ENCODE measurements around the gene PTAFR.

PTAFR gene

DNA sequence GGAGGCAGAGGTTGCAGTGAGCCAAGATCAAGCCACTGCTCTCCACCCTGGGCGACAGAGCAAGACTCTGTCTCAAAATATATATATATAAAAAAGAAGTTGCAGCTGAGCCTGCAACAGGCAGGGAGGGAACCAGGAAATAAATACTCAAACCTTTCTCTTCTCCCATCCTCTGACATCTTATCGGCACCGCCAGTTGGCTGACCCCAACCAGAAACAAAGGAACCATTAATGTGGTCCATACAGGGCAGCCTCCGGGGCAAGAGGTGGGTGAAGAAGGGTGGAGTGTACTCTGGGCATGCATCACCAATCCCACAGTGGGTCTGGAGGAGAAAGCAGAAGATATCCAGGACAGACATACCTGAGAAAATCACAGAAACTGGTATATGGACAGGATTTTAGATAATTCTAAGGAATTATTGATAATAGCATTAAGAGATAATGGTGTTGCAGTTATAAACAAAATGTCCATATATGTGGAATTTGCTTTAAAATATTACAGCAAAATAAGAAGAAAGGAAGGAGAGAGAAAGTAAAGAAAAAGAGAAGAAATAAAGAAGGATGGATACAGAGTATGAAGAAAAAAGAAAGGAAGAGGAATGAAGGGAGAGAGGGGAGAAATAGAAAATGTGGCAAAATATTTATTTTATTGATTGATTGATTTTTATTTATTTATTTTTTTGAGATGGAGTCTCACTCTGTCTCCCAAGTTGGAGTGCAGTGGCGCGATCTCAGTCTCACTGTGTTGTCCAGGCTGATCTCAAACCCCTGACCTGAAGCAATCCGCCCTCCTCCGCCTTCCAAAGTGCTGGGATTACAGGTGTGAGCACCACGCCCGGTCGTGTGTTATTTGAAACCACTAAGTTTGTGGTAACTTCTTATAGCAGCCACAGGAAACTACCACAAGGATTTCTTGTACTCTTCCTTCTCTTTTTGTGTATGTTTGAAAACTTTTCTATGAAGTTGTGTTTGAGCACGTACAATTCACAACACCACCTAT is 4.1 kb upstream of the PTAFR start:
- H3K4me3 ChIP-seq (ENCODE audit: low read depth, low read length) = no peak overlapping the region
- DNase-seq (ENCODE audit: low read depth) = no peak

DNA sequence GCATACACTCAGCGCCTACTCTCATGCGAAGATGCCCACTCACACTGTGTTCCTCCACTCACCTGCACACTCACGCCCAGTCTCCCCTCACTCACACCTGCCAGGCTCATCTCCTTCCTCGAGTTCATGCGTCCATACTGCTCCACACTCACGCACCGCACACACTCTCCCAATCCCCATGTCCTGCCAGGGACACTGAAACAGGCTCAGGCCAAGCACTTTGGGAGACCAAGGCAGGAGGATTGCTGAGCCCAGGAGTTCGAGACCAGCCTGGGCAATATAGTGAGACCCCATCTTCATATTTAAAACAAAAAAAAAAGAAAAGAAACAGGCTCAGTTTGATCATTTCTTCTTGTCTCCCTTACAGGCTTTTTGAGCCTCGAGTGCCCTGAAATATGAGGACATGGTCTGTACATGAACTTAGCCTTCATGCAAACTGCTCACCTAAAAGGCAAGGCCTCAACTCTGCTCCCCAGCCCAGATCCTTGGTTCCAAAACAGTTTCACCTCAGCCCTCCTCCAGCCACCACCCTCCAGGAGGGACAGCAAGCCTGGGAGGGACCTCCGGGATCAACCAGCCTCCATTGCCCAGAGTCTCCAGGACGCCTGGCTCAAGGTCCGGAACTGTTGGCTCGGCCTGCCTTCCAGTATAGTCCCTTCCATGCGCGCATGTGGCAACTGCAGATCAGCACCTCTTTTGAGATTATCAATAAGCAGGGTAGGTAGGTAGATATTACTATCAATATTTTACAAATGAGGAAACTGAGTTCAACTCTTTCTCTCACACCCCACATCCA is 2.4 kb upstream of the PTAFR start:
- no peak for DNase-seq (ENCODE audit: low read depth)
- H3K4me3 ChIP-seq (ENCODE audit: low read depth, low read length) = no peak overlapping the region

DNA sequence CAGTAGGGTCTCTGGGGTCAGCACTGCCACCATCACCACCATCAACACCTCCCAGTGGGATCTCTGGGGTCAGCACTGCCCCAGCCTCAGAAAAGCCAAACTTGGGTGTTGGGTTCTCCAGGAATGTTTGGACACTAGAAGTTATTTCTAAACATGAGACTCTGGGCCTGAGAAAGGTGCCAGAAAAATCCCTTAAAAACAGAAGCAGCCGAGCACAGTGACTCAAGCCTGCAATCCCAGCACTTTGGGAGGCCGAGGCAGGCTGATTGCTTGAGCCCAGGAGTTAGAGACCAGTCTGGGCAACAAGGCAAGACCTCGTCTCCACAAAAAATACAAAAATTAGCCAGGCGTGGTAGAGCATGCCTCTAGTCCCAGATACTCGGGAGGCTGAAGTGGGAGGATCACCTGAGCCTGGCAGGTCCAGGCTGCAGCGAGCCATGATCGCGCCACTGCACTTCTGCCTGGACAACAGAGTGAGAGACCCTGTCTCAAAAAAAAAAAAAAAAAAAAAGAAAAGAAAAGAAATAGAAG is 470 bp downstream of the PTAFR start:
- no peak overlapping the region for H3K4me3 ChIP-seq (ENCODE audit: low read depth, low read length)
- DNase-seq (ENCODE audit: low read depth) = no peak

- no peak overlapping the region for H3K4me3 ChIP-seq (ENCODE audit: low read depth, low read length)
- DNase-seq (ENCODE audit: low read depth) = no peak
Measured at GRCh38 chr1:28173980-28174297, 2.6 kb downstream of the PTAFR start.

- no peak overlapping the region for H3K4me3 ChIP-seq (ENCODE audit: low read depth, low read length)
- no peak for DNase-seq (ENCODE audit: low read depth)
Measured at GRCh38 chr1:28173151-28173979, 3.1 kb downstream of the PTAFR start.

- no peak overlapping the region for H3K4me3 ChIP-seq (ENCODE audit: low read depth, low read length)
- DNase-seq (ENCODE audit: low read depth) = no peak
Measured at GRCh38 chr1:28172713-28173150, 3.8 kb downstream of the PTAFR start.

DNA sequence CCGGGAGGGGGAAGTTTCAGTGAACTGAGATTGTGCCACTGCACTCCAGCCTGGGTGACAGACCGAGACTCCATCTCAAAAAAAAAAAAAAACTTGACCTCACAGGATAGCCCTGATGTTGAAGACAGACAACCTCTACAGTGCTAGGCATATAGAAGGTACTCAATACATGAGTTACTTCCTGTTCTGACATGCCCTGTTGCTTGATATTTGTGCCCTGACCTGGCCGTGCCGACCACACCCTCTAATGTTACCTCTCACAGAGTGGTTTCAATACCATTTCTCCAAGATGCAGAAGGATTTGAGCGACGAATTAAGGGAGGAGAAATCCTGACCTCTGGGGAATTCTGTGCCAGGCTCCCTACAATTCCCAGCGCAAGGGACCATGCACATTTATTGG is 5.2 kb downstream of the PTAFR start:
- no peak for DNase-seq (ENCODE audit: low read depth)
- H3K4me3 ChIP-seq (ENCODE audit: low read depth, low read length) = no peak overlapping the region

- H3K4me3 ChIP-seq (ENCODE audit: low read depth, low read length) = no peak overlapping the region
- DNase-seq (ENCODE audit: low read depth) = no peak
Measured at GRCh38 chr1:28170001-28170596, 6.4 kb downstream of the PTAFR start.

GRCh38 chr1:28163496-28164161 is 12.9 kb downstream of the PTAFR start:
- no peak overlapping the region for H3K4me3 ChIP-seq (ENCODE audit: low read depth, low read length)
- DNase-seq (ENCODE audit: low read depth) = no peak

GRCh38 chr1:28162151-28162550 is 14.3 kb downstream of the PTAFR start:
- no peak overlapping the region for H3K4me3 ChIP-seq (ENCODE audit: low read depth, low read length)
- no peak for DNase-seq (ENCODE audit: low read depth)

GRCh38 chr1:28161751-28162150 is 14.7 kb downstream of the PTAFR start:
- no peak for DNase-seq (ENCODE audit: low read depth)
- no peak overlapping the region for H3K4me3 ChIP-seq (ENCODE audit: low read depth, low read length)

- DNase-seq (ENCODE audit: low read depth) = peak; percentile 49
- H3K4me3 ChIP-seq (ENCODE audit: low read depth, low read length) = no peak overlapping the region
Measured at GRCh38 chr1:28160782-28161266, 15.7 kb downstream of the PTAFR start.

DNA sequence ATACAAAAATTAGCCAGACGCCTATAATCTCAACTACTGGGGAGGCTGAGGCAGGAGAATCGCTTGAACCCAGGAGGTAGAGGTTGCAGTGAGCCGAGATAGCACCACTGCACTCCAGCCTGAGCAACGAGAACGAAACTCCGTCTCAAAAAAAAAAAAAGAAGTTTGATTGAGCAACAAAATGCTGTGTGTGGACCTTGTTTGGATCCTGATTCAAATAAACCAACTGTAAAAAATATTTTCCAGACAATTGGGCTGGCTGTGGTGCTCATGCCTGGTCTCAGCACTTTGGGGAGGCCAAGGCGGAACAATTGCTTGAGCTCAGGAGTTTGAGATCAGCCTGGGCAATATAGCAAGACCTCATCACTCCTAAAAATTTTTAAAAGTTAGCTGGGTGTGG is 16.8 kb downstream of the PTAFR start:
- no peak for DNase-seq (ENCODE audit: low read depth)
- H3K4me3 ChIP-seq (ENCODE audit: low read depth, low read length) = no peak overlapping the region

DNA sequence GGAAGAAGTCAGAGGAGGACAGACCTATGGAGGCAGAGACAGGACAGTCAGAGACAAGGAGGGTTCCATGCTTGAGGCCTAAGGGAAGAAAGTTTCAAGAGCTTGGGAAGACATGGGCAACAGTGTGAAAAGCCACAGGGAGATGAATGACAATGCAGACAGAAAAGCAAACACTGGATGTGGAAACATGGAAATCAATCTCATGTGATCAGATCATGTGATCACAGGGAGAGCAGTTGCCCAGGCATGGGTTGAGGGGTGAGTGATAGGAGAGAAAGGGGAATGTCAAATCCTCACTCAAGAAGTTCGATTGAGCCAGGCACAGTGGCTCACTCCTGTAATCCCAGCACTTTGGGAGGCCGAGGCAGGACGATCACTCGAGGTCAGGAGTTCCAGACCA is 17.2 kb downstream of the PTAFR start:
- no peak overlapping the region for H3K4me3 ChIP-seq (ENCODE audit: low read depth, low read length)
- no peak for DNase-seq (ENCODE audit: low read depth)

DNA sequence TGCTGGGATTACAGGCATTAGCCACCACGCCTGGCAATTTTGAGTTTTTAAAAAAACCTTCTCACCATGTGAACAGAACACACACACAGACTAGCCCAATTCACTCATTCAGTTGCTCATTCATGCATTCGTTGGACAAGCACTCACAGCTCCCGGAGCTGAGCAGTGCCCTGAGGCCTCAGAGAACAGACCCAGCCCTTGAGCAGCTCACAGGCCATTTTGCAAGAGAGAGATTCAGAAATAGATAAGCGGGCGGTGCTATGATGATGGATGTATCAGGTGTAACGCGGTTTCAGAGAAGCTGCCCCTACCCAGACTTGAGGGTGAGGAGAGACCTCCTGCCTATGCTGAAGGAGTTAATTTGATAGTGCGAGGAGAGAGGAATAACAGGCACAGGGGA is 18.6 kb downstream of the PTAFR start:
- no peak for DNase-seq (ENCODE audit: low read depth)
- no peak overlapping the region for H3K4me3 ChIP-seq (ENCODE audit: low read depth, low read length)

DNA sequence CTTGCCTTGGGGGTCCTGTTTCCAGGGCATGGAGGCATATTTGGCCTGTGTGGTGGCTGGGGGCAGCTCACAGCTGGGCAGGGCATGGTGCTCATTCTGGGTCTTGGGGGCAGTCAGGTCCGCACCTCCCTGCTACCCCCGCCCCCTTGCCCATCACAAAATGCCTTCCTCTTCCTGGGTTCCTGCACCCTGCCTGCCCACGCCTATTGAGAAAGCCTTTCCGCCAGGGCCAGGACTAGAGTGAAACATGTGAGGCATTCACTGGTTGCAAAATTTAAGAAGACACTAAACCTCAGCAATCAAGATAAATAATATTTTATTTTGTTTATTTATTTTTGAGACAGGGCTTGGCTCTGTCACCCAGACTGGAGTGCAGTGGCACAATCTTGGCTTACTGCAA is 19.7 kb downstream of the PTAFR start:
- no peak for DNase-seq (ENCODE audit: low read depth)
- H3K4me3 ChIP-seq (ENCODE audit: low read depth, low read length) = no peak overlapping the region

- no peak overlapping the region for H3K4me3 ChIP-seq (ENCODE audit: low read depth, low read length)
- DNase-seq (ENCODE audit: low read depth) = no peak
Measured at GRCh38 chr1:28155628-28156027, 20.9 kb downstream of the PTAFR start.

DNA sequence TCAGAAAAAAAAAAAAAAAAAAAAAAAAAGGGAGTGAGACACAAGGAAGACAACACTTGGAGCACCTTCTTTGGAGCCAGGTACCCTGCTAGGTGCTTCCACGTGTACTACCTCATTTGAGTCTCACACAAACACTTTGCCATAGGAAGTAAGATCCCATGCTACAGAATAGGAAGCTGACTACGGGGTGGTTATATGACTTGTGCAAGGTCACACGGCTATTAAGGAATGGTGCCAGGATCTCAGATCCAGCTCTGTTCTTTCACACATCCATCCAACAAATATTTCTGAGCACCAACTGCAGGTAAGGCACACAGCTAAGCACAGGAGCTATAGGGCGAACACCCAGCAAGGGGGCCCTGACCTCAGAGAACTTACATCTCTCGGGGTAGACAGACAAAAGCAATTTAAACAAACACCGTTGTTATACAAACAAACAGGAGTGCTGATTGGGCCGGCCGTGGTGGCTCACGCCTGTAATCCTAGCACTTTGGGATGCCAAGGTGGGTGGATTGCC is 22.4 kb downstream of the PTAFR start:
- no peak overlapping the region for H3K4me3 ChIP-seq (ENCODE audit: low read depth, low read length)
- no peak for DNase-seq (ENCODE audit: low read depth)
